SK-N-SH (cell line): ENCODE measurements around the gene TTC39A. TPM values are rescaled to one million over a fixed set of nuclear protein-coding genes. Genes with fewer than 3 reads are reported as not detected.

Source experiments
- CTCF ChIA-PET: fragments of 300-600, 350-600 bp; formaldehyde crosslinking; extraction: SDS; loops from one replicate; lab custom pipeline; 2021; lab: Yijun Ruan, JAX
- POLR2A ChIA-PET: fragments of 350-600 bp; sonication (Branson Sonifier 250); formaldehyde crosslinking; extraction: SDS; loops from one replicate; lab custom pipeline; 2020; ENCODE audit warnings: antibody characterized with exemption, inconsistent platforms; lab: Yijun Ruan, JAX
- DNase-seq: peaks from one replicate; pipeline ENCODE4 v3.0.0; 2012
- H2AFZ ChIP-seq: fragments of 200-600 bp; sonication (generic); 2 replicates; pipeline ENCODE4 v1.8.1; 2016; ENCODE audit warnings: antibody characterized with exemption, mild to moderate bottlenecking, low read depth
- H3F3A ChIP-seq: fragments of 200-600 bp; sonication (generic); replicated peaks from 2 replicates; pipeline ENCODE3; 2016; ENCODE audit warnings: antibody characterized with exemption, mild to moderate bottlenecking; ENCODE audit not compliant: insufficient read depth
- H3K27ac ChIP-seq, 2 experiments: fragments of 200-500 bp in 1 of 2; fragments of 200-600 bp in 1 of 2; sonication (Bioruptor generic) in 1 of 2; sonication (generic), shearing (Covaris generic) in 1 of 2; 2 replicates each; pipeline versions ENCODE4 v1.5.1 to v1.6.1; 2014 to 2016; ENCODE audit warnings: low read depth in 2 of 2, inconsistent platforms in 1 of 2, low read length in 1 of 2, mild to moderate bottlenecking in 1 of 2, mixed read lengths in 1 of 2
- H3K27me3 ChIP-seq: fragments of 200-600 bp; sonication (generic), shearing (Covaris generic); 2 replicates; pipeline ENCODE4 v1.6.1; 2016; ENCODE audit warnings: mixed run types; ENCODE audit not compliant: insufficient read depth
- H3K36me3 ChIP-seq, 2 experiments: fragments of 200-500 bp in 1 of 2; fragments of 200-600 bp in 1 of 2; sonication (Bioruptor generic) in 1 of 2; sonication (generic) in 1 of 2; replicated peaks in 1 of 2; 2 replicates each; pipeline versions ENCODE3 to v1.5.1; 2014 to 2016; ENCODE audit warnings: low read length in 1 of 2, mild to moderate bottlenecking in 1 of 2; ENCODE audit not compliant: insufficient read depth in 2 of 2, control insufficient read depth in 1 of 2
- H3K4me1 ChIP-seq, 2 experiments: fragments of 200-500 bp in 1 of 2; fragments of 200-600 bp in 1 of 2; sonication (Bioruptor generic) in 1 of 2; sonication (generic), shearing (Covaris generic) in 1 of 2; 2 replicates each; pipeline versions ENCODE4 v1.5.1 to v1.6.1; 2014 to 2016; ENCODE audit warnings: low read depth in 1 of 2, low read length in 1 of 2, mixed run types in 1 of 2; ENCODE audit not compliant: insufficient read depth in 2 of 2, control insufficient read depth in 1 of 2
- H3K4me2 ChIP-seq: fragments of 200-600 bp; sonication (generic), shearing (Covaris generic); 2 replicates; pipeline ENCODE4 v1.6.1; 2017; ENCODE audit warnings: mixed run types
- H3K4me3 ChIP-seq, 2 experiments: fragments of 200-500 bp in 1 of 2; fragments of 200-600 bp in 1 of 2; sonication (Bioruptor generic) in 1 of 2; sonication (generic), shearing (Covaris generic) in 1 of 2; 2 replicates each; pipeline versions ENCODE4 v1.5.1 to v1.8.1; 2014 to 2016; ENCODE audit warnings: low read depth in 2 of 2, inconsistent platforms in 1 of 2, low read length in 1 of 2, mild to moderate bottlenecking in 1 of 2, mixed read lengths in 1 of 2, moderate library complexity in 1 of 2
- H3K79me2 ChIP-seq: fragments of 200-600 bp; sonication (generic); 2 replicates; pipeline ENCODE4 v1.8.1; 2017; ENCODE audit warnings: mild to moderate bottlenecking; ENCODE audit not compliant: insufficient read depth
- H3K9ac ChIP-seq: fragments of 200-600 bp; sonication (generic); 2 replicates; pipeline ENCODE4 v1.6.1; 2017; ENCODE audit warnings: mixed run types
- H3K9me2 ChIP-seq: fragments of 200-600 bp; sonication (generic); 2 replicates; pipeline ENCODE4 v1.6.1; 2017; ENCODE audit warnings: mixed run types
- H3K9me3 ChIP-seq: fragments of 200-600 bp; sonication (generic); 2 replicates; pipeline ENCODE4 v1.6.1; 2017; ENCODE audit warnings: mixed run types, mild to moderate bottlenecking, moderate library complexity
- H4K20me1 ChIP-seq: fragments of 200-600 bp; sonication (generic); 2 replicates; pipeline ENCODE4 v1.6.1; 2017; ENCODE audit warnings: mild to moderate bottlenecking, mixed run types; ENCODE audit not compliant: insufficient read depth
- EP300 ChIP-seq, 2 experiments: IDR thresholded peaks; 2 replicates each; pipeline versions ENCODE4 v1.4.0 to v1.6.1; 2012; ENCODE audit warnings: borderline replicate concordance in 1 of 2, low read depth in 1 of 2, low read length in 1 of 2
- EZH2phosphoT487 ChIP-seq: fragments of 200-600 bp; sonication (generic); IDR thresholded peaks from 2 replicates; pipeline ENCODE4 v1.6.1; 2017; ENCODE audit warnings: low read depth, mixed run types, mild to moderate bottlenecking, antibody characterized with exemption, moderate library complexity, borderline replicate concordance
- FOSL2 ChIP-seq: IDR thresholded peaks from 2 replicates; pipeline ENCODE4 v1.4.0; 2012; ENCODE audit warnings: low read depth, mild to moderate bottlenecking, moderate library complexity, borderline replicate concordance
- FOXJ3 ChIP-seq: sonication (generic); formaldehyde crosslinking; IDR thresholded peaks from 2 replicates; pipeline ENCODE4 v1.5.1; 2020; ENCODE audit warnings: mild to moderate bottlenecking, missing genetic modification reagents
- FOXM1 ChIP-seq: IDR thresholded peaks from 2 replicates; pipeline ENCODE4 v1.4.0; 2012; ENCODE audit warnings: low read depth, mild to moderate bottlenecking
- GABPA ChIP-seq: IDR thresholded peaks from 2 replicates; pipeline ENCODE4 v1.4.0; 2012; ENCODE audit warnings: low read depth, mild to moderate bottlenecking
- GATA2 ChIP-seq: sonication (generic); formaldehyde crosslinking; IDR thresholded peaks from 2 replicates; pipeline ENCODE4 v1.5.0; 2020; ENCODE audit warnings: mild to moderate bottlenecking, missing genetic modification reagents
- MEF2A ChIP-seq: IDR thresholded peaks from 2 replicates; pipeline ENCODE4 v1.4.0; 2012; ENCODE audit warnings: low read depth, borderline replicate concordance
- MXI1 ChIP-seq: IDR thresholded peaks from 2 replicates; pipeline ENCODE4 v1.6.1; 2012; ENCODE audit warnings: mild to moderate bottlenecking, low read depth, low read length, improper control_type of control experiment
- NRF1 ChIP-seq: IDR thresholded peaks from 2 replicates; pipeline ENCODE4 v1.6.1; 2012; ENCODE audit warnings: low read depth, mild to moderate bottlenecking, low read length
- RAD21 ChIP-seq: IDR thresholded peaks from 2 replicates; pipeline ENCODE4 v1.6.1; 2012; ENCODE audit warnings: mild to moderate bottlenecking, low read length
- RCOR1 ChIP-seq: fragments of 150-350 bp; IDR thresholded peaks from 2 replicates; pipeline ENCODE4 v1.6.1; 2017; ENCODE audit warnings: antibody characterized with exemption, low read length
- RXRA ChIP-seq: IDR thresholded peaks from 2 replicates; pipeline ENCODE4 v1.4.0; 2012; ENCODE audit warnings: low read depth, mild to moderate bottlenecking, borderline replicate concordance
- TAF1 ChIP-seq: IDR thresholded peaks from 2 replicates; pipeline ENCODE4 v1.6.1; 2012; ENCODE audit warnings: low read depth, mild to moderate bottlenecking, low read length, moderate library complexity, borderline replicate concordance
- YY1 ChIP-seq: IDR thresholded peaks from 2 replicates; pipeline ENCODE4 v1.4.0; 2012; ENCODE audit warnings: low read depth, mild to moderate bottlenecking
- WGBS: methylation state at CpG from one replicate; pipeline ENCODE4 v1.1.6; 2017; ENCODE audit warnings: low lambda C conversion rate; 5-methylcytosine and 5-hydroxymethylcytosine counted together
- polyA plus RNA-seq, 3 experiments: library from polyadenylated mRNA; depleted of rRNA; stranded (reverse); fragments of >200 nt; gene quantifications; 2 replicates each; pipeline ENCODE4 v1.2.3, GENCODE V29; 2012
- TF ChIP-seq, protein P1 (sequence below): fragments of 200-600 bp; sonication (generic); IDR thresholded peaks from 2 replicates; pipeline ENCODE4 v1.6.1; 2017; ENCODE audit warnings: antibody characterized with exemption, mild to moderate bottlenecking, moderate library complexity
- TF ChIP-seq, protein P2 (sequence below): IDR thresholded peaks from 2 replicates; pipeline ENCODE4 v1.4.0; 2012; ENCODE audit warnings: low read depth, borderline replicate concordance
- TF ChIP-seq, protein P3 (sequence below): IDR thresholded peaks from 2 replicates; pipeline ENCODE4 v1.4.0; 2012; ENCODE audit warnings: low read depth, borderline replicate concordance
- TF ChIP-seq, protein P4 (sequence below): fragments of 150-350 bp; IDR thresholded peaks from 2 replicates; pipeline ENCODE4 v1.6.1; 2017; ENCODE audit warnings: antibody characterized with exemption, low read length, low read depth, borderline replicate concordance
- TF ChIP-seq, protein P5 (sequence below): fragments of 150-350 bp; IDR thresholded peaks from 2 replicates; pipeline ENCODE4 v1.6.1; 2016; ENCODE audit warnings: mild to moderate bottlenecking, low read depth, low read length
- TF ChIP-seq, protein P6 (sequence below): IDR thresholded peaks from 2 replicates; pipeline ENCODE4; 2012

The TTC39A gene
- polyA plus RNA-seq, 1 of the 3 experiments (the other 2 are of a cell fraction) = 0.97 TPM

DNA sequence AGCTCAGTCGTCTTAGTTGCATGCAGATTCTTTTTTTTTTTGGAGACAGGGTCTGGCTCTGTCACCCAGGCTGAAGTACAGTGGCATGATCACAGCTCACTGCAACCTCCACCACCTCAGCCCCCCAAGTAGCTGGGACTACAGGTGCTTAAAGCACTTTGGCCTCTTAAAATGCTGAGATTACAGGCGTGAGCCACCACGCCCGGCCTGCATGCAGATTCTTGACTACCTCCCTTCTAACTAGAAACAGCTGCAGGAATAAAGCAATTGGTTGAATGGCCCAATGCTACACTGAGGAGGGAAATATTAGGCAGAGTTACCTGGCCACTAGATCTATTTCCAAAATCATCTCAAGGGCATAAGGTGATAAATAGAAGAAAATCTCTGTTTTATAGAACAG lies 29.5 kb upstream of the TTC39A start:
- Histone ChIP-seq H3K4me1 (no peaks in the 10 kb centered on the region), H3F3A (peaks cover 5% of the 10 kb centered on the region)
- DNase-seq = no peak

DNA sequence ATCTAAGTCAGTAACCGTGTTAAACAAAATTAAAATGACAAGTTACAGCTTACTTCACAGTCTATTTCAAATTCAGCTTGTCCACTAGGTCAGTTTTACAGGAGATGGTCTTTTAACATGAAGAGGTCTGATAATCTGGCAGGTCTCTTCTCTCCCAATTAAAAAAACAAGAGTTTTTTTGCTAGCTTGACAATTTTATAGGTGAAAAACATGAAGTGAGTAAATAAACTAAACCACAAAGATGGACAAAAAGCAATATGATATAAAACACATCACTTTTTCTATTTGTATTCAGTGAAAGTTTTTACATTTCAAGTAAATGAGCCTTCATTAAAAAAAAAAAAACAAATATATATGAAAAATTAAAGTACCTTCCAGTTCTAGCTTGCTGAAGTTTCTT lies 25.0 kb upstream of the TTC39A start:
- ChIA-PET POLR2A (no interaction called here), CTCF (no interaction called here)
- Histone ChIP-seq H4K20me1 (no peaks in the 10 kb centered on the region), H3K79me2 (no peaks in the 10 kb centered on the region), H3K27me3 (no peaks in the 10 kb centered on the region), H3F3A (peaks cover 5% of the 10 kb centered on the region), H3K27ac (no peak overlapping the region), H3K9me2 (no peaks in the 10 kb centered on the region), H3K4me3 (no peak overlapping the region), H3K9ac (no peak overlapping the region), H2AFZ (no peak overlapping the region), H3K4me2 (no peak overlapping the region), H3K4me1 (no peaks in the 10 kb centered on the region), H3K36me3 (peaks cover 23 to 58% of the 10 kb centered on the region in 2 experiments), H3K9me3 (no peaks in the 10 kb centered on the region)
- WGBS = 100% methylated on average over 1 of the region's 1 CpG
- TF ChIP-seq RXRA = no peak
- TF ChIP-seq, protein P1, sequence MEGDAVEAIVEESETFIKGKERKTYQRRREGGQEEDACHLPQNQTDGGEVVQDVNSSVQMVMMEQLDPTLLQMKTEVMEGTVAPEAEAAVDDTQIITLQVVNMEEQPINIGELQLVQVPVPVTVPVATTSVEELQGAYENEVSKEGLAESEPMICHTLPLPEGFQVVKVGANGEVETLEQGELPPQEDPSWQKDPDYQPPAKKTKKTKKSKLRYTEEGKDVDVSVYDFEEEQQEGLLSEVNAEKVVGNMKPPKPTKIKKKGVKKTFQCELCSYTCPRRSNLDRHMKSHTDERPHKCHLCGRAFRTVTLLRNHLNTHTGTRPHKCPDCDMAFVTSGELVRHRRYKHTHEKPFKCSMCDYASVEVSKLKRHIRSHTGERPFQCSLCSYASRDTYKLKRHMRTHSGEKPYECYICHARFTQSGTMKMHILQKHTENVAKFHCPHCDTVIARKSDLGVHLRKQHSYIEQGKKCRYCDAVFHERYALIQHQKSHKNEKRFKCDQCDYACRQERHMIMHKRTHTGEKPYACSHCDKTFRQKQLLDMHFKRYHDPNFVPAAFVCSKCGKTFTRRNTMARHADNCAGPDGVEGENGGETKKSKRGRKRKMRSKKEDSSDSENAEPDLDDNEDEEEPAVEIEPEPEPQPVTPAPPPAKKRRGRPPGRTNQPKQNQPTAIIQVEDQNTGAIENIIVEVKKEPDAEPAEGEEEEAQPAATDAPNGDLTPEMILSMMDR = no peak
- no peak for TF ChIP-seq YY1
- TF ChIP-seq, protein P2, sequence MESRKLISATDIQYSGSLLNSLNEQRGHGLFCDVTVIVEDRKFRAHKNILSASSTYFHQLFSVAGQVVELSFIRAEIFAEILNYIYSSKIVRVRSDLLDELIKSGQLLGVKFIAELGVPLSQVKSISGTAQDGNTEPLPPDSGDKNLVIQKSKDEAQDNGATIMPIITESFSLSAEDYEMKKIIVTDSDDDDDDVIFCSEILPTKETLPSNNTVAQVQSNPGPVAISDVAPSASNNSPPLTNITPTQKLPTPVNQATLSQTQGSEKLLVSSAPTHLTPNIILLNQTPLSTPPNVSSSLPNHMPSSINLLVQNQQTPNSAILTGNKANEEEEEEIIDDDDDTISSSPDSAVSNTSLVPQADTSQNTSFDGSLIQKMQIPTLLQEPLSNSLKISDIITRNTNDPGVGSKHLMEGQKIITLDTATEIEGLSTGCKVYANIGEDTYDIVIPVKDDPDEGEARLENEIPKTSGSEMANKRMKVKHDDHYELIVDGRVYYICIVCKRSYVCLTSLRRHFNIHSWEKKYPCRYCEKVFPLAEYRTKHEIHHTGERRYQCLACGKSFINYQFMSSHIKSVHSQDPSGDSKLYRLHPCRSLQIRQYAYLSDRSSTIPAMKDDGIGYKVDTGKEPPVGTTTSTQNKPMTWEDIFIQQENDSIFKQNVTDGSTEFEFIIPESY = no peak
- TF ChIP-seq, protein P3, sequence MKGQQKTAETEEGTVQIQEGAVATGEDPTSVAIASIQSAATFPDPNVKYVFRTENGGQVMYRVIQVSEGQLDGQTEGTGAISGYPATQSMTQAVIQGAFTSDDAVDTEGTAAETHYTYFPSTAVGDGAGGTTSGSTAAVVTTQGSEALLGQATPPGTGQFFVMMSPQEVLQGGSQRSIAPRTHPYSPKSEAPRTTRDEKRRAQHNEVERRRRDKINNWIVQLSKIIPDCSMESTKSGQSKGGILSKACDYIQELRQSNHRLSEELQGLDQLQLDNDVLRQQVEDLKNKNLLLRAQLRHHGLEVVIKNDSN = no peak
- TF ChIP-seq NRF1 = no peak
- no peak for TF ChIP-seq RCOR1
- TF ChIP-seq GATA2 = no peak
- no peak for TF ChIP-seq RAD21
- no peak for TF ChIP-seq EZH2phosphoT487
- TF ChIP-seq, protein P4, sequence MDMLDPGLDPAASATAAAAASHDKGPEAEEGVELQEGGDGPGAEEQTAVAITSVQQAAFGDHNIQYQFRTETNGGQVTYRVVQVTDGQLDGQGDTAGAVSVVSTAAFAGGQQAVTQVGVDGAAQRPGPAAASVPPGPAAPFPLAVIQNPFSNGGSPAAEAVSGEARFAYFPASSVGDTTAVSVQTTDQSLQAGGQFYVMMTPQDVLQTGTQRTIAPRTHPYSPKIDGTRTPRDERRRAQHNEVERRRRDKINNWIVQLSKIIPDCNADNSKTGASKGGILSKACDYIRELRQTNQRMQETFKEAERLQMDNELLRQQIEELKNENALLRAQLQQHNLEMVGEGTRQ = no peak
- no peak for DNase-seq

More for the DNA sequence above, 29.5 kb upstream of the TTC39A start:
- Histone ChIP-seq H3K9me2 (no peaks in the 10 kb centered on the region), H3K9ac (no peak overlapping the region), H3K9me3 (no peaks in the 10 kb centered on the region), H3K79me2 (no peaks in the 10 kb centered on the region), H3K4me3 (no peak overlapping the region), H3K27ac (no peak overlapping the region), H3K36me3 (peaks cover 29 to 72% of the 10 kb centered on the region in 2 experiments), H2AFZ (no peak overlapping the region), H3K27me3 (no peaks in the 10 kb centered on the region), H3K4me2 (no peak overlapping the region), H4K20me1 (no peaks in the 10 kb centered on the region)
- TF ChIP-seq MEF2A (no peak), TAF1 (no peak), FOXM1 (no peak), GABPA (no peak), FOSL2 (no peak), EP300 (IDR thresholded peaks at IDR 0.05; ENCODE audit: borderline replicate concordance in 1 of 2, low read depth in 1 of 2, low read length in 1 of 2) (no peak), FOXJ3 (CRISPR knock-in tag) (no peak), YY1 (no peak), RXRA (no peak), MXI1 (no peak)
- TF ChIP-seq, protein P5, sequence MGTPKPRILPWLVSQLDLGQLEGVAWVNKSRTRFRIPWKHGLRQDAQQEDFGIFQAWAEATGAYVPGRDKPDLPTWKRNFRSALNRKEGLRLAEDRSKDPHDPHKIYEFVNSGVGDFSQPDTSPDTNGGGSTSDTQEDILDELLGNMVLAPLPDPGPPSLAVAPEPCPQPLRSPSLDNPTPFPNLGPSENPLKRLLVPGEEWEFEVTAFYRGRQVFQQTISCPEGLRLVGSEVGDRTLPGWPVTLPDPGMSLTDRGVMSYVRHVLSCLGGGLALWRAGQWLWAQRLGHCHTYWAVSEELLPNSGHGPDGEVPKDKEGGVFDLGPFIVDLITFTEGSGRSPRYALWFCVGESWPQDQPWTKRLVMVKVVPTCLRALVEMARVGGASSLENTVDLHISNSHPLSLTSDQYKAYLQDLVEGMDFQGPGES = no peak
- TF ChIP-seq, protein P6, sequence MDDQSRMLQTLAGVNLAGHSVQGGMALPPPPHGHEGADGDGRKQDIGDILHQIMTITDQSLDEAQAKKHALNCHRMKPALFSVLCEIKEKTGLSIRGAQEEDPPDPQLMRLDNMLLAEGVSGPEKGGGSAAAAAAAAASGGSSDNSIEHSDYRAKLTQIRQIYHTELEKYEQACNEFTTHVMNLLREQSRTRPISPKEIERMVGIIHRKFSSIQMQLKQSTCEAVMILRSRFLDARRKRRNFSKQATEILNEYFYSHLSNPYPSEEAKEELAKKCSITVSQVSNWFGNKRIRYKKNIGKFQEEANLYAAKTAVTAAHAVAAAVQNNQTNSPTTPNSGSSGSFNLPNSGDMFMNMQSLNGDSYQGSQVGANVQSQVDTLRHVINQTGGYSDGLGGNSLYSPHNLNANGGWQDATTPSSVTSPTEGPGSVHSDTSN = no peak
- POLR2A ChIA-PET = no interaction called here
- CTCF ChIA-PET = no interaction called here
- WGBS = 100% methylated on average over 4 of the region's 4 CpGs
